Measurements from ENCODE around the gene KRTAP6-1. TPM values are rescaled to one million over a fixed set of nuclear protein-coding genes. Genes with fewer than 3 reads are reported as not detected.

KRTAP6-1 gene
- total and polyA plus RNA-seq, 3 donors from 2014 or later: not detected

- H3K4me3 ChIP-seq: no peak within 1 kb of the TSS
- H3K27me3 ChIP-seq: no peaks in the 10 kb centered on the region
- H3K27ac ChIP-seq: no peak within 1 kb of the TSS
- intact Hi-C loops (cut with DNase I; ENCODE audit: low total_unique reads): no loop called here
- H3K4me1 ChIP-seq: no peaks in the 10 kb centered on the region
- no peak for DNase-seq
- H3K36me3 ChIP-seq (ENCODE audit: low read depth, missing control alignments): no peaks in the 10 kb centered on the region
- TF ChIP-seq CTCF (IDR thresholded peaks at IDR 0.05): no peak
- no peak for TF ChIP-seq POLR2A (IDR thresholded peaks at IDR 0.05)
- H3K9me3 ChIP-seq: no peaks in the 10 kb centered on the region
Measured at GRCh38 chr21:30590297-30590696, 23.4 kb downstream of the KRTAP6-1 start, which contains the start of gene KRTAP22-2. Gene KRTAP22-2 (minus strand): TSS chr21:30590397.

- TF ChIP-seq POLR2A (IDR thresholded peaks at IDR 0.05): no peak
- TF ChIP-seq CTCF (IDR thresholded peaks at IDR 0.05): no peak
- no peaks in the 10 kb centered on the region for H3K27me3 ChIP-seq
- H3K9me3 ChIP-seq: no peaks in the 10 kb centered on the region
- 40 to 71% methylated on average over 1 of the region's 1 CpG for WGBS, 2 donors
- intact Hi-C loops (cut with DNase I; ENCODE audit: low total_unique reads): no loop called here
- no peaks in the 10 kb centered on the region for H3K4me1 ChIP-seq
- no peak overlapping the region for H3K27ac ChIP-seq
- no peak for DNase-seq
- no peaks in the 10 kb centered on the region for H3K36me3 ChIP-seq (ENCODE audit: low read depth, missing control alignments)
- H3K4me3 ChIP-seq: no peak overlapping the region
Measured at GRCh38 chr21:30582870-30583269, 30.9 kb downstream of the KRTAP6-1 start.

GRCh38 chr21:30580132-30580531, 33.6 kb downstream of the KRTAP6-1 start:
- Histone ChIP-seq H3K4me3 (no peak overlapping the region), H3K27ac (no peak overlapping the region), H3K9me3 (no peaks in the 10 kb centered on the region), H3K27me3 (no peaks in the 10 kb centered on the region), H3K4me1 (no peaks in the 10 kb centered on the region), H3K36me3 (ENCODE audit: low read depth, missing control alignments) (no peaks in the 10 kb centered on the region)
- 59 to 63% methylated on average over 3 of the region's 3 CpGs for WGBS, 2 donors
- no peak for DNase-seq
- intact Hi-C loops (cut with DNase I; ENCODE audit: low total_unique reads): no loop called here
- TF ChIP-seq POLR2A (IDR thresholded peaks at IDR 0.05): no peak
- TF ChIP-seq CTCF (IDR thresholded peaks at IDR 0.05): no peak

GRCh38 chr21:30579346-30579745, 34.4 kb downstream of the KRTAP6-1 start:
- H3K27ac ChIP-seq: no peak overlapping the region
- intact Hi-C loops (cut with DNase I; ENCODE audit: low total_unique reads): no loop called here
- H3K9me3 ChIP-seq: no peaks in the 10 kb centered on the region
- no peaks in the 10 kb centered on the region for H3K36me3 ChIP-seq (ENCODE audit: low read depth, missing control alignments)
- TF ChIP-seq CTCF (IDR thresholded peaks at IDR 0.05): no peak
- no peak for TF ChIP-seq POLR2A (IDR thresholded peaks at IDR 0.05)
- DNase-seq: no peak
- H3K4me3 ChIP-seq: no peak overlapping the region
- 27 to 33% methylated on average over 1 of the region's 1 CpG for WGBS, 2 donors
- H3K4me1 ChIP-seq: no peaks in the 10 kb centered on the region
- H3K27me3 ChIP-seq: no peaks in the 10 kb centered on the region

GRCh38 chr21:30577766-30578165, 36.0 kb downstream of the KRTAP6-1 start:
- no peak for TF ChIP-seq CTCF (IDR thresholded peaks at IDR 0.05)
- no peak for TF ChIP-seq POLR2A (IDR thresholded peaks at IDR 0.05)
- H3K4me1 ChIP-seq: no peaks in the 10 kb centered on the region
- H3K4me3 ChIP-seq: no peak overlapping the region
- no peaks in the 10 kb centered on the region for H3K9me3 ChIP-seq
- H3K27ac ChIP-seq: no peak overlapping the region
- no peak for DNase-seq
- intact Hi-C loops (cut with DNase I; ENCODE audit: low total_unique reads): no loop called here
- no peaks in the 10 kb centered on the region for H3K27me3 ChIP-seq
- no peaks in the 10 kb centered on the region for H3K36me3 ChIP-seq (ENCODE audit: low read depth, missing control alignments)

All from testis (tissue), 3 donors.